ENCODE results near the gene KDM4E.

The KDM4E gene

GRCh38 chr11:95054356-95054755 is 29.3 kb downstream of the KDM4E start:
- Histone ChIP-seq H3K27me3 (replicated peaks; ENCODE audit: control insufficient read depth, insufficient read depth, low read length) (peaks cover 29% of the 10 kb centered on the region), H3K9ac (ENCODE audit: low read length) (no peak overlapping the region), H3K9me3 (ENCODE audit: control insufficient read depth, low read length) (no peaks in the 10 kb centered on the region), H3K36me3 (ENCODE audit: control insufficient read depth, insufficient read depth, low read length, severe bottlenecking) (no peaks in the 10 kb centered on the region), H3K4me1 (ENCODE audit: control insufficient read depth, insufficient read depth, low read length) (peaks cover 6% of the 10 kb centered on the region), H3K4me3 (ENCODE audit: low read length) (no peak overlapping the region)
- DNase-seq (ENCODE audit: low read depth), result no peak

GRCh38 chr11:95055283-95055897 is 30.3 kb downstream of the KDM4E start:
- no peak for DNase-seq (ENCODE audit: low read depth)
- H3K9me3 ChIP-seq (ENCODE audit: control insufficient read depth, low read length), result no peaks in the 10 kb centered on the region
- peaks cover 6% of the 10 kb centered on the region for H3K4me1 ChIP-seq (ENCODE audit: control insufficient read depth, insufficient read depth, low read length)
- H3K9ac ChIP-seq (ENCODE audit: low read length), result no peak overlapping the region
- peaks cover 28% of the 10 kb centered on the region for H3K27me3 ChIP-seq (replicated peaks; ENCODE audit: control insufficient read depth, insufficient read depth, low read length)
- no peak overlapping the region for H3K4me3 ChIP-seq (ENCODE audit: low read length)
- no peaks in the 10 kb centered on the region for H3K36me3 ChIP-seq (ENCODE audit: control insufficient read depth, insufficient read depth, low read length, severe bottlenecking)

- H3K4me1 ChIP-seq (ENCODE audit: control insufficient read depth, insufficient read depth, low read length), result no peaks in the 10 kb centered on the region
- no peak overlapping the region for H3K4me3 ChIP-seq (ENCODE audit: low read length)
- no peaks in the 10 kb centered on the region for H3K36me3 ChIP-seq (ENCODE audit: control insufficient read depth, insufficient read depth, low read length, severe bottlenecking)
- DNase-seq (ENCODE audit: low read depth), result no peak
- no peaks in the 10 kb centered on the region for H3K9me3 ChIP-seq (ENCODE audit: control insufficient read depth, low read length)
- H3K27me3 ChIP-seq (replicated peaks; ENCODE audit: control insufficient read depth, insufficient read depth, low read length), result peaks cover 26% of the 10 kb centered on the region
- no peak overlapping the region for H3K9ac ChIP-seq (ENCODE audit: low read length)
These were observed 32.9 kb downstream of the KDM4E start for GRCh38 chr11:95057959-95058358.

- Histone ChIP-seq H3K4me3 (ENCODE audit: low read length) (no peak overlapping the region), H3K4me1 (ENCODE audit: control insufficient read depth, insufficient read depth, low read length) (no peaks in the 10 kb centered on the region), H3K9ac (ENCODE audit: low read length) (no peak overlapping the region), H3K9me3 (ENCODE audit: control insufficient read depth, low read length) (no peaks in the 10 kb centered on the region), H3K36me3 (ENCODE audit: control insufficient read depth, insufficient read depth, low read length, severe bottlenecking) (no peaks in the 10 kb centered on the region), H3K27me3 (replicated peaks; ENCODE audit: control insufficient read depth, insufficient read depth, low read length) (peaks cover 20% of the 10 kb centered on the region)
- DNase-seq (ENCODE audit: low read depth), result no peak
These were observed 33.6 kb downstream of the KDM4E start for GRCh38 chr11:95058621-95059020.

- Histone ChIP-seq H3K4me1 (ENCODE audit: control insufficient read depth, insufficient read depth, low read length) (no peaks in the 10 kb centered on the region), H3K27me3 (replicated peaks; ENCODE audit: control insufficient read depth, insufficient read depth, low read length) (peaks cover 16% of the 10 kb centered on the region)
These were observed 34.0 kb downstream of the KDM4E start for GRCh38 chr11:95059046-95059445.

GRCh38 chr11:95065336-95065735 is 40.3 kb downstream of the KDM4E start:
- Histone ChIP-seq H3K4me3 (ENCODE audit: low read length) (no peak overlapping the region), H3K27me3 (replicated peaks; ENCODE audit: control insufficient read depth, insufficient read depth, low read length) (no peaks in the 10 kb centered on the region), H3K4me1 (ENCODE audit: control insufficient read depth, insufficient read depth, low read length) (peaks cover 17% of the 10 kb centered on the region), H3K36me3 (ENCODE audit: control insufficient read depth, insufficient read depth, low read length, severe bottlenecking) (no peaks in the 10 kb centered on the region), H3K9ac (ENCODE audit: low read length) (no peak overlapping the region), H3K9me3 (ENCODE audit: control insufficient read depth, low read length) (no peaks in the 10 kb centered on the region)
- no peak for DNase-seq (ENCODE audit: low read depth)

More at GRCh38 chr11:95059046-95059445, 34.0 kb downstream of the KDM4E start:
- Histone ChIP-seq H3K9me3 (ENCODE audit: control insufficient read depth, low read length) (no peaks in the 10 kb centered on the region), H3K4me3 (ENCODE audit: low read length) (no peak overlapping the region), H3K36me3 (ENCODE audit: control insufficient read depth, insufficient read depth, low read length, severe bottlenecking) (no peaks in the 10 kb centered on the region), H3K9ac (ENCODE audit: low read length) (no peak overlapping the region)
- DNase-seq (ENCODE audit: low read depth), result no peak

- H3K4me3 ChIP-seq (ENCODE audit: low read length), result peak within 1 kb of the TSS; percentile 100
- no peaks in the 10 kb centered on the region for H3K27me3 ChIP-seq (replicated peaks; ENCODE audit: control insufficient read depth, insufficient read depth, low read length)
- H3K36me3 ChIP-seq (ENCODE audit: control insufficient read depth, insufficient read depth, low read length, severe bottlenecking), result no peaks in the 10 kb centered on the region
- H3K4me1 ChIP-seq (ENCODE audit: control insufficient read depth, insufficient read depth, low read length), result peaks cover 17% of the 10 kb centered on the region
- no peak for DNase-seq (ENCODE audit: low read depth)
- H3K9ac ChIP-seq (ENCODE audit: low read length), result peak within 1 kb of the TSS; percentile 99
- H3K9me3 ChIP-seq (ENCODE audit: control insufficient read depth, low read length), result no peaks in the 10 kb centered on the region
These were observed 41.6 kb downstream of the KDM4E start, which contains the start of gene SRSF8 for GRCh38 chr11:95066716-95067038. Gene SRSF8 (plus strand): TSS chr11:95066919. CDS start chr11:95067227, 308 bp downstream.

GRCh38 chr11:95067039-95067840 is 42.2 kb downstream of the KDM4E start:
- Histone ChIP-seq H3K9me3 (ENCODE audit: control insufficient read depth, low read length) (no peaks in the 10 kb centered on the region), H3K4me3 (ENCODE audit: low read length) (peak overlapping the region; percentile 100), H3K36me3 (ENCODE audit: control insufficient read depth, insufficient read depth, low read length, severe bottlenecking) (no peaks in the 10 kb centered on the region), H3K27me3 (replicated peaks; ENCODE audit: control insufficient read depth, insufficient read depth, low read length) (no peaks in the 10 kb centered on the region), H3K9ac (ENCODE audit: low read length) (peak overlapping the region; percentile 99), H3K4me1 (ENCODE audit: control insufficient read depth, insufficient read depth, low read length) (peaks cover 17% of the 10 kb centered on the region)
- DNase-seq (ENCODE audit: low read depth), result peak; percentile 94

- H3K4me1 ChIP-seq (ENCODE audit: control insufficient read depth, insufficient read depth, low read length), result peaks cover 17% of the 10 kb centered on the region
- no peaks in the 10 kb centered on the region for H3K9me3 ChIP-seq (ENCODE audit: control insufficient read depth, low read length)
- H3K36me3 ChIP-seq (ENCODE audit: control insufficient read depth, insufficient read depth, low read length, severe bottlenecking), result no peaks in the 10 kb centered on the region
- peak overlapping the region; percentile 100 for H3K4me3 ChIP-seq (ENCODE audit: low read length)
- no peak for DNase-seq (ENCODE audit: low read depth)
- peak overlapping the region; percentile 99 for H3K9ac ChIP-seq (ENCODE audit: low read length)
- H3K27me3 ChIP-seq (replicated peaks; ENCODE audit: control insufficient read depth, insufficient read depth, low read length), result no peaks in the 10 kb centered on the region
These were observed 42.8 kb downstream of the KDM4E start for GRCh38 chr11:95067841-95068219.

GRCh38 chr11:95068549-95068948 is 43.5 kb downstream of the KDM4E start:
- peaks cover 17% of the 10 kb centered on the region for H3K4me1 ChIP-seq (ENCODE audit: control insufficient read depth, insufficient read depth, low read length)
- H3K9me3 ChIP-seq (ENCODE audit: control insufficient read depth, low read length), result no peaks in the 10 kb centered on the region
- H3K4me3 ChIP-seq (ENCODE audit: low read length), result peak overlapping the region; percentile 100
- H3K27me3 ChIP-seq (replicated peaks; ENCODE audit: control insufficient read depth, insufficient read depth, low read length), result no peaks in the 10 kb centered on the region
- peak overlapping the region; percentile 99 for H3K9ac ChIP-seq (ENCODE audit: low read length)
- DNase-seq (ENCODE audit: low read depth), result peak; percentile 95
- H3K36me3 ChIP-seq (ENCODE audit: control insufficient read depth, insufficient read depth, low read length, severe bottlenecking), result no peaks in the 10 kb centered on the region

GRCh38 chr11:95070471-95070870 is 45.4 kb downstream of the KDM4E start:
- H3K9me3 ChIP-seq (ENCODE audit: control insufficient read depth, low read length), result no peaks in the 10 kb centered on the region
- H3K4me1 ChIP-seq (ENCODE audit: control insufficient read depth, insufficient read depth, low read length), result peaks cover 30% of the 10 kb centered on the region
- no peak for DNase-seq (ENCODE audit: low read depth)
- H3K27me3 ChIP-seq (replicated peaks; ENCODE audit: control insufficient read depth, insufficient read depth, low read length), result no peaks in the 10 kb centered on the region
- H3K9ac ChIP-seq (ENCODE audit: low read length), result no peak overlapping the region
- no peak overlapping the region for H3K4me3 ChIP-seq (ENCODE audit: low read length)
- no peaks in the 10 kb centered on the region for H3K36me3 ChIP-seq (ENCODE audit: control insufficient read depth, insufficient read depth, low read length, severe bottlenecking)
